ENCODE results near the gene RTCB.

RTCB gene

GRCh38 chr22:32341122-32341740 is 70.8 kb downstream of the RTCB start:
- in situ Hi-C loops (cut with MboI; ENCODE audit: low sequenced_read_pairs): no loop called here

GRCh38 chr22:32340411-32340810 is 71.6 kb downstream of the RTCB start:
- in situ Hi-C loops (cut with MboI; ENCODE audit: low sequenced_read_pairs): no loop called here

GRCh38 chr22:32339190-32340012 is 72.6 kb downstream of the RTCB start:
- in situ Hi-C loops (cut with MboI; ENCODE audit: low sequenced_read_pairs): no loop called here

GRCh38 chr22:32338757-32339156 is 73.3 kb downstream of the RTCB start:
- in situ Hi-C loops (cut with MboI; ENCODE audit: low sequenced_read_pairs): no loop called here
